ENCODE data around the gene UNC5A.

UNC5A gene

DNA sequence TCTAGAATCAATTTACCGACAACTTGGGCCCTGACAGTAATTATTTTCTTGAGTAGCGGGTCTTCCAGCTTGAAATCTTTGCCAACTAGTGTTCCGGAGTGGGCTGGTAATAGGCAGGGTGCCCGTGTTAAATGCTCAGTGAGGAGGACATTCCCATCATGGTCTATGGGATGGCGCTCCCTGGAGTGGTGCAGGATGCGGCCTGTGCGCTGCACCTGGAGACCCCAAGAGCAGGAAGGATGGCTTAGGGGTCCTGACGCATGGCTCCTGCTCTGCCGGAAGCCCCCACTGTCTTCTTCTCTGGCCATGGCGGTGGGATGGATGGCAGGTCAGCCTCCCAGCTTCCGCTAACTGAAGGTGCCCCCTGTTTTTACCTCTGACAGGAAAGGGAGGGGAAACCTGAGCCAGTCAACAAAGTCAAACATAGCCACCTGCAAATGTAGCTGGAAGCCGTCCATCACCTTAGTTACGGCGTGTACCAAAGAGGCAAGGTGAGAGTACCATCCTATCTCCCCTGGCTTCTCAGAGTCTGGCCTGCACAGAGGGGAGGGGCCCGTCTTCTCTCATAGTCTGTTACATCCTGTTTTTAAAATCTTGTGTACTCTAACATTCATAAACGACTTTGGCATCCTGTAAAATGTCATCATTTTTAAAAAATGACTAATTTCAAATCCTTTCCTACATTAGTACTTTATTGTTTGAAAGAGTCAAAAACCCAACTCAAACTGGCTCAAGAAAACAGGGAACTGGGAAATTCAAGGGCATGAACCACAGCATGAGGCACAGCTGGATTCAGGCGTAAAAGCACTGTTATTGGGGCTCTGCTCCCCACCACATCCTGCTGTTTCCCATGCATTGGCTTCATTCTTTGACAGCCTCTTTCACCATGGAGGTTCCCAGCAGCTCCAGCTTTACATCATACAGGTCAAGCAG, 28.5 kb upstream of the UNC5A start:
- no peak for DNase-seq

DNA sequence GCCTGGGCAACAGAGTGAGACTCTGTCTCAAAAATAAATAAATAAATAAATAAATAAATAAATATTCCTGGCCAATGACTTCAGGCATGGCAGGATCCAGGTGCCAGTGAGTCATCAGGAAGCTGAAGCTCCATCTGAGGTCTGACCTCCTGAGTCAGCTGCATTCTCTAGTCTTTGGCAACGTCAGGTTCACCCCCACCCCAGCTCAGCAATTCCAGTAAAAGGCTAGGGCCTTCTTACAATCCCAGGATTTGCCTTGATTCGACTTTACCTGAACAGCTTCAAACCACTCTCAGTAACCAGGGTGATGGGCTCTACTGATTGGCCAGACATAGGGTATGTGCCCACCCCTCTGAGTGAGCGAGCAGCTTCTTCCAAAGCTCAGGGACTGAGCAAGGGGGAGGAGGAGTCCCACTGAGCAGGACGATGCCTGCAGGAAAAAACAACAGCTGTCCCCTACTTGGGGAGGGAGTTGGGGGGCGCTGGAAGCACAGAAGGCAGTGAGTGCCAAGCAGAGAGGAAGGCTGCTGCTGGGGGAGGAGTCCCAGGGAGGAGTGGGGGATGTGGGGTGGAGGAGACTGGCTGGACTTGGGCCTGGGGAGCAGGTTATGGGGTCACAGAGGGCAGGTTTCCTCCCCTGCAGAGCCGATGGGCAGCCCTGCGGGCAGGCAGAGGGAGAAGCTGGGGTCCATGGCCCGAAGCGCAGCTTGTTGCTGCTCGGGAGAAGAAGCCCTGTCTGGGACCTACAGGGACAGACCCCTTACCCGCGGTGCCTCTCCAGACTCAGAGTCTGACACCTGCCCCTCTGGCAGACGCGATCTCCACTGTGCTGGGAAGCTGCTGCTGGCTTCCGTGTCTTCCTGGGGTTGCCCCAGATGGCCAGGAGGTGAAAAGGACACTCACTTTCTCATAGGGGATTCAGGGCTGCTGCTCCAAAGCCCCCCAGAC, 25.9 kb upstream of the UNC5A start:
- DNase-seq, result peak; percentile 87

DNA sequence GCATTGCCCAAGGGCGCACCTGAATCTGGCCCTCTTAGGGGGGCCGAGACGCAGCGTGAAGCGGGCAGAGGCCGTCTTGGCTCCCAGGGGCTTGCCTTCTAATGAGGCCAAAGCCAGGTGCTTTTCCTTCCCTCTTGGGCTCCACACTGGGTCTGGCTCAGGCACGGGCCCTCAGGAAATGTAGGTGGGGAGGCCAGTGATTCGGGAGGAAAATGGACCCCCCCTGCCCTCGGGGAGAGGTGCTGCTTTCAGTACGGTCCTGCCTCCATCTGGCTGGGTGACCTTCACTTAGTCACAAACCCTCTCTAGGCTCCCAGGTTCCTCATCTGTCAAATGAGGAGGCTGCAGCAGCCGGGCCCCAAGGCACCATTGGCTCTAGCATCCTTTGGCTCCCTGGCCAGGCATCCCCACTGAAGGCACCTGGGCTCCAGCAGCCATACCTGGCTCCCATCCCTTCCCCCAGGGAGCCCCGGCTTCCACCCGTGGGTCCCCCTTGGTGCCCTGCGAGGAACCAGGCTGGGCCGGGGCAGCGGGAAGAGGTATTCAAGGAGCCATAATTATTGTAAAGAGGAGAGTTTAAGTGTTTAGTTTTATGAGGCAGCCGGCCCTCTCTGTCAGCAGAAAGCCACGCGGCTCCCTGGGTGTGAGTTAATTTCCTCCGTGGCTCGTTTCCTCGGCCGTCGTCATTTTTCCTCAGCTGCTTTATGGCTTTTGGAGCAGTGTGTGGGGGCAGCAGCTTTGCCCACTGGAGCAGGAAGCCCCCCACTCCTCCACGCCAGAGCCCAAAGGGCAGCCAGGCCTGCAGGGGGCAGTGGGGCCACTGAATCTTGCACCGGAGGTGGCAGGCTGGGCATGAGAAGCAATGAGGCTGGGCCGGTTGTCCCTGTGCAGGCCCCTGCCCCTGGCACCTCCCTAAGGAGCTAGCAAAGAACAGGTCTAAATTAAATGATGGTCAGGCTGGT, 24.9 kb upstream of the UNC5A start:
- no peak for DNase-seq

DNA sequence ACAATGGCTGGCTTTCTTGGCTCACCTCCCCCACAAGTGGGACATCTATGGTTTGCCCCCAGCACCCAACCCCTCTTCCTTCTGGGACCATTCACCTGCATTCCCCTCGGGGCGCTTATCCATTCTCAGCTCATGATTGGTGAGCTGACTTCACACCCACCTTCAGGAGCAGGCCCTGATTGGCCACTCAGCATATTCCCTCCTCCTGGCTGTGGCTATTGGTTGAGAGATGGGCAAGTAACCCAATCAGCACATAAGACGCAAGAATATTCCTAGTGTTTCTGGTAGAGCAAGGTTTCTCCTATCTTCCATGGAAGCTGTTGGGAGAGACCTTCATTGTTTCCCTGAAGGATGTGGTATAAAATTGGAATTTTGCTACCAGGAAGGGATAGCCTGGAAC, 22.7 kb upstream of the UNC5A start:
- no peak for DNase-seq

DNA sequence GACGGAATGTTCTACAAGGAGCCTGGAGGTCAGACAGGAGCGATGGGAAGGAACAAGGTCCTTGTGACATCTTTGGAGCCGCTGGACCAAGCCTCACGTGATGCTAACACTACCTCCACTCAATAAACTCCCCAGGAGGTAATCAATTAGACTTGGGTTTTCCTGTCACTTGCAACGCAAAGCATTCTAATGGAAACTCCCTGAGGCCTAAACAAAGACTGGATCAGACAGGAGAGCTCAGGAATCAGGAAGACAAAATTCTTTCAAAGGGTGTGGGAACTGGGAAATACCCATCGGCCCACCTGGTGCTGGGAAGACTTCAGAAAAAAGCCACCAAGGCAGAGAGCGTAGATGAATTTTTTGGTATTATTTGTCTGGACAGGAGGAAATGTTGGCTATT, 22.3 kb upstream of the UNC5A start:
- DNase-seq, result no peak

DNA sequence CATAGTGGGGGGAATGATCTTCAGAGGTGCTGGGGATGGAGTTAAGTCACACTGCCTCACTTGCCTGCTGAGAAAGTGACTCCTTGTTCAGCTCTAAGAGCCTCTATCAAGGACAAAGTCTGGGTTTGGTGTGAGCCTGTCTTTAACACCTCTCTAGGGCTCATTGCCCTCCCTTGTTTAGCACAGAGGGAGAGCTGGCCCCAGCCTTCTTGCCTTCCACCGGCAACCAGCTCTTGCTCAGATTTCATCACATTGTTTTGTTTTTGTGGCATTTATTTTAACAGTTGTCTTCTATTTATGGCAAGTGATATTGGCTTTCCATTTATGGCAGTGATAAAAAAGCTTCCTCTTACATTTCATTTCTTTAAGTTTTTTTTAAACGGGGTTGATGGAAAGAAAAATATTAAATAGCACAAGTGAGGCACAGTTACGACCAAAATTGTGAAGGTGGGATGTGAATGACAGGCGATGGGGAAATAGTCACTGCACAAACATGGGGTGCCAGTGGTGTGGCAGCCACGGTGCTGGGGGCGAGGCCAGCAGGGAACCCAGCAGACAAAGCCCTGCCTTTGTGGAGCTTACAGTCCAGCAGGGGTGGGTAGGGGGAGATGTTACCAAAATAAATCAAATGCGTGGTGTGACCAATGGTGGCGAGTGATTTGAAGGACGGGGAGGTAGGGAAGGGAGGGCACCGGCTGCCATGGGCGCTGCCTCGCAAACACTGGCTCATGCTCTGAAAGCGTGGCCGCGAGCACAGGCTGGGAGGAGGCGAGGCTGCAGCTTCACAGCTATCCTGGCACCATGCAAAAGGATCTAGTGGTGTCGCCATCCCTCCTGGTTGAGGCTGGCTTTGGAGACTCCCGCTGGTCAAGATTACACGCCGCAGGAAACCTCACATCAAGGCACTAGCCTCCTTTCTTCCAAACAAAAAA, 21.2 kb upstream of the UNC5A start:
- DNase-seq, result no peak

DNA sequence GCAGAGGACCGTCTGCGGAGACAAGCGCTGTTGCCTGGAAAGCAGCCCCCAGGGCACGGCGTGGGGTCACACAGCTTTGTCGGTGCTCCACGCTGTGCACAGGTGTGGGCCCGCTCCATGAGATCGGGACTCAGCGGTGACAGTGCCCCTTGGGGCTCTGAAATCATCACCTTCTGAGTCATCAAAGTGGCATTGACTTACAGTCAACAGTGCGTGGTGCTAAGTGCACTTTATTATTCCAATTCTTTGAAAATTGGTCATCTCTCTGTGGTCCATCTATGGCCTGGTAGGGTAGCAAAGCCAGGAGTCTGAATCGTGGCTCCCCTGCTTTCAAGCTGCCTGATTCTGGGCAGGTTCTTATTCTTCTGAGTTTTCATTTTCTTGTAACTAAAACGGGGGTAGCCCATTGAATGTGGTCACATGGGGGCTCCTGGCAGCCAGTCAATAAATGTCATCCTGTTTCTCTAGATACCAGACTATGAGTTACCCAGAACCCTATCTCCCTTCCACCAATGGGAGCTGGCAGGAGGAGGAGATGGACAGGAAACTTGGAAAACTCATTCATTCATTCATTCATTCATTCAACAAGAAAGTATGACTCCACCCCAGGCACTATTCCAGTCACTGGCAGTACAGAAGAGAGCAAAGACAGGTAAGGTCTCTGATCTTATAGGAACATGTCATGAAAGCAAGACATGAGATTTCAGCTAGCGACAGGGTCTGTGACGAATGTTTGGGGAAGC, 20.3 kb upstream of the UNC5A start:
- DNase-seq, result no peak

DNA sequence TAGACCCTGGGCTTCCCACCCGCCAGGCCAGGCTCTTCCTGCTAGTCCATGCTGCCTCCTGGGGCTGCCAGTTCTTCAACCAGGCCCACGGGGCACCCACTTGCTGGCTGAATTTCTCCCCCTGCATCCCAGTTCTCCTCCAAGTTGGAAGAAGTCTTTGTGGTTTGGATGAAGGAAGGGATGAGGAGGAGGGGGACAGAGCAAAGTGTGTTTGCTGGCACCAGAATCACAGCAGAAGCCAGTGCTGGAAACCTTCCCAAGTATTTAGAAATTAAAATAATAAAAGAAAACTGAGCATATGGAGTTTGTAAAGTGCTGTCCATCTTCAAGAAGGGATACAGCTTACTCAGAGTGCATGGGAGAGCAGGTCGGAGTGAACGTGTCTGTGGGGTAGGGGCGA, 19.4 kb upstream of the UNC5A start:
- DNase-seq, result no peak

DNA sequence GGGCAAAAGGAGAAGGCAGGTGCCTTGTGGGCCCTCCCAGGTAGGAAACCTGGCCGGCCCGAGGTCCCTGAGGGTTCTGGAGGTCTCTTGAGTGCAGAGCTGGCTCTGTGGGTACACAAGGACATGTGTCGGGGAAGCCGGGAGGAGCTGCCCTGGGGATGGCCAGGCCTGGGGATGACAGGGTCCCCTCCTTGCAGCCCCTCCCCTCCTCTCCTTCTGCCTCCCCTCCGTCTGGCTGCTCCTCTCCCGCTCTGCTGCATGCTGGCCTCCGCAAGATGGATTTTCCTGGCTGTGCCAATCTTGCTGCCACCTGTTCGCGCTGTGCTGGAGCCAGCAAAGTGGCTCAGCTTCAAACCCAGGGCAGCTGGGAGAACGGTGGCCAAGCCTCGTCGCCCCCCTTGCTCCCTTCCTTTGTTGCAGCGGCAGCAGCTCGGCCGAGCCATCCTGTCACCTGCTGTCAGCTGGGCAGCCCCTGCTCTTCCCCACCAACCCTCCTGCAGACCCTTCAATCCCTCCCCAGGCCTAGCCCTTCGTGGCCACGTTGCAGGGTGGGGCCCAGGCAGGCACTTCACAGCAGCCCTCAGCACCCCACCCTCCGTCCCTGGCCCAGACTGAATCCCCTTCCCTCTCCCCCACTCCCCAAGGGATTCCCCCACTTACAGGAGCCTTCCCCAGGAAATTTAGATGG, 17.6 kb upstream of the UNC5A start:
- no peak for DNase-seq

DNA sequence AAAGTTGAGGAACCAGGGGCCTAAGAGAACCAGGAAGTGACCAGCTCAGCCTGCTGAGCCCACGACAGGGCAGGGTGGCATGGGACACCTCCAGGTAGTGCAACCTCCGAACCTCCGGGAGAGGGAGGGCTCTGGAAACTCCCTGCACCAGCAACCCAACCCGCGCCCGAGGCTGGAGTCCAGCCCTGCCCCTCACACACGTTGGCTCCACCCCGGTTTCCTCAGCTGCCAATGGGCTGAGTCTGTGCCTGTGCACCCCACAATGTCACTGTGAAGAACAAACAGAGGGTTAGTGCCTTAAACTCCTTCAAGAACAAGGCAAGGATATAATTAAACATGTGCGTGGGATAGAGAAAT, 17.0 kb upstream of the UNC5A start:
- no peak for DNase-seq

DNA sequence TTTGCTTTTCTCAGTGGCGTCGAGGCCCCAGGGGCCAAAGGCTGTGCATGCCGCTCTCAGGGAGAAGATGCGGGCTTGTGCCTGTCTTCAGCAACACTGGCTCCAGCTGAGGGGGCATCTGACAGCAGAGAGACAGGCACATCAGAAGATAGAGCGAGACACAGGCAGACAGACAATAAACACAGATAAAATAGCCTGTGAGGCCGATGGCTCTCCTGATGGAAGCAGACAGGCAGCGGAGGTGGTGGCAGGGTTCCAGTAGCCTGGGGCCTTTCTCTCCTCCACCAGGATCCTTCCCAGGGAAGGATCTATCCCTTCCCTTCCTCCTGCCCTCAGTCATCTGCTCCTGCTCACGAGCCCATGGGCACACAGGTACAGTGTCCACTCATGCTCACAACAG, 16.6 kb upstream of the UNC5A start:
- DNase-seq, result no peak

DNA sequence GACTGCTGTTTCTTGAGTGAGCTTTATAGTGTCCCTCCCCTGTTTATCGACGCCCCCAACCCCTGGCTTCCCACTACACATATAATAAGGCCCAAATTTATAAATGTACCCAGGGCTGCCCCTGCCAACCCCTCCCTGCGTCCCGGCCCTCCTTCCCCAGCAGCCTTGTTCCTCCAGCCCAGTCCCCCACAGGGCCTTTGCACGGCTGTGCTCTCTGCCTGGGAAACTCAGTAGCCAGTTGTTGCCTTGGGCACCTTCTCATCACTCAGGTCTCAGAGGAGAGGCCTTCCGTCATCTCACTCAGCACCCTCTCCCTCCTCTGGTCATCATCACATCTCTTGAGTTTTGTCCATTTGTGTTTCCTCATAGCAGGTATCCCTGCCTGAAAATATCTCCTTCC, 15.8 kb upstream of the UNC5A start:
- no peak for DNase-seq

DNA sequence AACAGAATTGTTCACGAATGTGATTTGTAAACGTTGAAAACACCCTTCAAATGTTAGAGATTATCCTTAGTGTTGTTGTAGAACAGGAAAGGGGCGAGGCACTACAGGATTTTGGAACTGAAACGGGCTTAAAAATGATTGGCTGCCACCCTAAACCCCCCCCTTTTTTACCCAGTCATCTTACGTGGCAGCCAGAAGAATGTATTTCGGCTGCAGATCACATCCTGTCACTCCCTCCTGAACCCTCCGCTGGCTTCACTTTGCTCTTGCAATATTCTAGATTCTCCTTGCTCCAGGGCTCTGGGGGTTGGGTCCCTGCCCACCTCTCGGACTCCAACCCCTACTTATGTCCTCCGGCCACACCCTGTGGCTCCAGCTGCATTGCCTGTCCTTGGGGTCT, 13.9 kb upstream of the UNC5A start:
- DNase-seq, result no peak

DNA sequence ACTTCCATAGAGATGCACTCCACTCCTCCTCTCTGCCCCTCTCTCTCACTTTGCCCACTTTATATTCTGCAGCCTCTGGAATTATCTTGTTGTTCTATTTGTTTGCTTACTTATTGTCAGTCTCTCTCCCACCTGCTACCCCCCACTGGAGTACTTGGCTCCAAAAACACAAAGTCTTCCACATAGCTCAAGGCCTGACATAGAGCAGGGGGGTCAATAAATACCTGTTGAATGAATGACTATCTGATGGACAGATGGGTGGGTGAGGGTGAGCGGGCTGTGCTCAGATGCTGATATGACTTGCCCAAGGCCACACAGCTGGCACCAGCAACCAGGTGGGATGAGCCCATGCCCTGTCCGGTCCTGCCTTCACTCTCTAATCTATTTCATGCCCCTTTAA, 13.4 kb upstream of the UNC5A start:
- DNase-seq, result no peak

DNA sequence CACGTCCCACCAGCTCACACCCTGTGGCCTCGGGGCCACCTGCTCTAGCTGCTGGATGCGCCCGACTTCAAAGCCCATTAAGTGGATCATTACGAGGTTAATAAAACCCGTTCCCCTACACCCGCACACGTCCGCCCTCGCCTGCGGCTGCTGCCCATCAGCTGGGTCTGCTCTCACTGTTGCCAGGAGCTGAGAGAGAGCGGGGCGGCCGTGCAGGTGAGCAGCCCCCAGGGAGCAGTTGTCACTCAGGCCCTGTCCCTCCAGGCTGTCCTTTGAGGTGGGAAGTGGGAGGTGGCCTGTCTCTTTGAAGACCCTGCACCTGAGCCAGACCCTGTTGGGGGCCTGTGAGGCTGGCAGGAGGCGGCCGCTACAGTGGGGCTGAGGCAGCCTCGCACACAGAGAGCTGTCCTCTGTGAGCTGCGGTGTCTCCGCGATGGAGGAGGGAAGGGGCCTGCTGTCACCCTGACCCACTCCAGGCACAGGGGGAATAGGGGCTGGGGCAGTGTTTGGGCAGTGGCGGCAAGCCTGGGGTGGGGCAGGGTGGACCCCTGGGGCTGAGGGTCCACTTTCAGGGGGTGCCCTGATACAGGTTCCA, 12.8 kb upstream of the UNC5A start:
- no peak for DNase-seq

DNA sequence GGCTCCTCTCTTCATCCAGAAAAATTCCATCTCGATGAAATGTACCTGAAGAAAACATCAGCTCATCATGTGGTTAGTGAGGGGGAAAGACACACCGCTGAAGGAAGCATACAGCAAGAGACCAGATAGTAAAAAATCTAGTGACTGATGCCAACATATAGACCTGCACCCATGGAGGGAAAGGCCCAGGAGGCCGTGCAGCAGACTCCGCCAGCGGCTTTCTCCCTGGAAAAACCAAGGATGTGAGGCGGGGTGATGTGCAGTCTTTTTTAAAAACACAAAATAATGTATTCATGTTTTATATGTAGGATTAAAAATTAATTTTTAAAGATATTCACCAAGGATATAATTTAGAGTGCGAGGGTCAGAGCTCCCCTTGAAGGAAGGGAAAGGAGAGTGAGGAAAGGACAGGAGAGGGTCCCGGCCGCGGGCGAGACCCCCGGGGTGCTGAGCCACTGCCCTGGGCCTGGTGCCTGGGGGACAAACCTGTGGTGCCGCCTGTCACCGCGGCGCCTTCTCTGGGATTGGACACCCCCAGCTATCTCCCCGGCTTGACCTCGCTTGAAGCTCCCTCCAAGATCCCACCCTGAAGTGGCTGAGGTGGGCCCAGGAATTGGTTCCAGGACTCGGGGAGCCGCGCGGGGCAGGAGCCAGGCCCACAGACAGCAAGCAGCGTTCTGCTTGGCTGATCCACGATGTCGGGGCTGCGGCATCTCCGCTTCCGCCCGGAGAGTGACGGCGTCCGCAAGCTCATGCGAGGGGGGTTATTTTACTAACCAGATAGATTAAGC, 12.1 kb upstream of the UNC5A start:
- DNase-seq, result no peak

DNA sequence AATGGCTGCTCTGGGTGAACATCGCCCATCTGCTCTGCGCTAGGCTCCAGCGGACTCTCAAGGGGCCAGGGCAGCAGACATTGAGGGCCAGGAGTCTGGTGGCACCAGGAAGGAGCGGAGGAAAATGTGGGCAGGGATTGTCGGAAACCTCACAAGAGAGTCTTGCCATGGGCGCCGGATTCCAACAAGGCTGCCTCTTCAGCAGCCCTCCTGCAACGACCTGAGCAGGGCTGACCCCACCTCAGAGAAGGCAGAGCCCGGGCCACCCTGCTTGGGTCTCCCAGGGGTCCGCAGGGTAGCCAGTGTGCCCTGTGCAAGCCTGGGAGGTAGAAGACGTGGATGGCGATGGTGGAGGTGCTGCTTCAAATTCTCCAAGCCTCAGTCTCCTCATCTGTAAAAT, 11.4 kb upstream of the UNC5A start:
- DNase-seq, result no peak

DNA sequence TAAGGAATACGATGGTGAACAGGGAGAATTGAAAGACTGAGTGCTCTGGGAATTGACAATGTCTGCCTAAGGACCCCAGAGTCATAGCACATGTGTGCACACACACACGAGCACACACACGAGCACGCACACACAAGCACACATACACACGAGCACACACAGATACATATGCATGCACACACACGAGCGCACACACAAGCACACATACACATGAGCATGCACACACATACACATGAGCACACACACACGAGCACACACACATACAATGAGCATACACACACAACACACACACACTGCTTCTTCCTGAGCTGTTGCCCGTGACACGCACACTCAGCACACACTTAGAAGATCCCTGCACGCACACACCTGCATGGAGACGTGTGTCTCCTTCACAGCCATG, 10.9 kb upstream of the UNC5A start:
- no peak for DNase-seq

DNA sequence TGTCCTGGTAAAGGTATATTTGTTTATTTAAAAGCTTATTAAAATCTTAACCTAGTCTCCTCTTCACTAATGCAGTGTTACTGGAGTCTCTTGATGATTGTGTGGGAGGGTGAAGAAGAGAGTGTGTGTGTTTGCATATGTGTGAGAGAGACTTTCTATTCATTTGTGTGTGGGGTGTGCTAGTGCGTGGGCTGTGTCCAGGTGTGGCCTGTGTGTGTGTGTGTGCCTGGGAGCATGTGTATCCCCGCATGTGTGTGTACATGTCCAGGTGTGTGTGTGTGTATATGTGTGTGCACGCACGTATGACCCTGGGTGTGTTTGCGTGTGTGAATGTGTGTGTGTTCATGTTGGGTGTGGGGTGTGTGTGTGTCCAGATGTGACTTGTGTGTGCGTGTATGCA, 10.3 kb upstream of the UNC5A start:
- DNase-seq, result no peak

All from fibroblast of skin of right biceps (primary cell).